Tibial nerve (tissue), 3 donors: Measurements from ENCODE around the gene CCR8.

Source experiments
- CTCF ChIP-seq, 5 experiments: fragments of 200-600 bp in 3 of 5; fragments of 450-650 bp in 2 of 5; sonication (generic) in 3 of 5; IDR thresholded peaks; one replicate each; pipeline ENCODE4 v1.5.1; 2016 to 2019; ENCODE audit warnings: antibody characterized with exemption in 5 of 5, mild to moderate bottlenecking in 3 of 5, moderate library complexity in 2 of 5
- POLR2A ChIP-seq, 2 donors: fragments of 450-650 bp; IDR thresholded peaks; one replicate each; pipeline ENCODE4 v1.6.1; 2017; ENCODE audit warnings: antibody characterized with exemption in 2 of 2, mild to moderate bottlenecking in 2 of 2, moderate library complexity in 2 of 2

GRCh38 chr3:39333607-39334006 is 4.1 kb downstream of the CCR8 start:
- no peak for TF ChIP-seq CTCF (IDR thresholded peaks at IDR 0.05)
- TF ChIP-seq POLR2A (IDR thresholded peaks at IDR 0.05): no peak
